ENCODE data around the gene POLE.

POLE gene

DNA sequence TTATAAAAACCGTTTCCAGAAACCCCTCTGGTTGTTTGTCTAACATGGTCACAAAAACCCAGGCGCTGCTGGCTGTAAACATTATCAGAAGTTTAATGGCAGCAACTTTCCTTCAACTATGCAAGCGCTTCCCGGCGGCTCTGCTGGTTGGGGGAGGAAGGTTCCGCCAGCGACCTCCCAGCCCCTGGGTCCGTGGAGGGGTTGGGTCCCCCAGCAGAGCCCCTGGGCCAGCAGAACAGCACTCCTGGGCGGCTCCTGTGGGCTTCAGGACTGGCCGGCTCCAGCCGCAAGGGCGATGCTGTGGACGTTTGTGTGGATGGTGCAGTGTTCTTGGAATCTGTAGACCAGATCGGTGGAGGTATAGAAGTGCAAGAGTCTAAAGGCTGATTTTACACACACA lies 102.7 kb downstream of the POLE start:
- peaks cover 13% of the 10 kb centered on the region; the same call in 1 of the 2 replicates for H3K36me3 ChIP-seq (ENCODE audit: insufficient read depth, low read length)
- no peaks in the 10 kb centered on the region for H3K9me2 ChIP-seq (replicated peaks; ENCODE audit: low read depth, low read length)
- no peak overlapping the region for H3K9ac ChIP-seq (ENCODE audit: low read depth, low read length, poor library complexity, severe bottlenecking)
- no peaks in the 10 kb centered on the region for H3F3A ChIP-seq (ENCODE audit: low read depth)
- no peaks in the 10 kb centered on the region for H3K4me1 ChIP-seq (ENCODE audit: insufficient read depth, low read length, poor library complexity, severe bottlenecking)
- no peaks in the 10 kb centered on the region for H3K27me3 ChIP-seq (ENCODE audit: insufficient read depth, low read length, poor library complexity, severe bottlenecking)
- H3K9me3 ChIP-seq (ENCODE audit: insufficient read depth, low read depth, low read length) = no peaks in the 10 kb centered on the region
- no peak overlapping the region for H2AFZ ChIP-seq (ENCODE audit: low read length)
- no peak overlapping the region for H3K4me2 ChIP-seq (ENCODE audit: low read depth, low read length, poor library complexity, severe bottlenecking)
- peaks cover 3% of the 10 kb centered on the region for H4K20me1 ChIP-seq (ENCODE audit: insufficient read depth, low read length, poor library complexity, severe bottlenecking)
- TF ChIP-seq, protein P1, sequence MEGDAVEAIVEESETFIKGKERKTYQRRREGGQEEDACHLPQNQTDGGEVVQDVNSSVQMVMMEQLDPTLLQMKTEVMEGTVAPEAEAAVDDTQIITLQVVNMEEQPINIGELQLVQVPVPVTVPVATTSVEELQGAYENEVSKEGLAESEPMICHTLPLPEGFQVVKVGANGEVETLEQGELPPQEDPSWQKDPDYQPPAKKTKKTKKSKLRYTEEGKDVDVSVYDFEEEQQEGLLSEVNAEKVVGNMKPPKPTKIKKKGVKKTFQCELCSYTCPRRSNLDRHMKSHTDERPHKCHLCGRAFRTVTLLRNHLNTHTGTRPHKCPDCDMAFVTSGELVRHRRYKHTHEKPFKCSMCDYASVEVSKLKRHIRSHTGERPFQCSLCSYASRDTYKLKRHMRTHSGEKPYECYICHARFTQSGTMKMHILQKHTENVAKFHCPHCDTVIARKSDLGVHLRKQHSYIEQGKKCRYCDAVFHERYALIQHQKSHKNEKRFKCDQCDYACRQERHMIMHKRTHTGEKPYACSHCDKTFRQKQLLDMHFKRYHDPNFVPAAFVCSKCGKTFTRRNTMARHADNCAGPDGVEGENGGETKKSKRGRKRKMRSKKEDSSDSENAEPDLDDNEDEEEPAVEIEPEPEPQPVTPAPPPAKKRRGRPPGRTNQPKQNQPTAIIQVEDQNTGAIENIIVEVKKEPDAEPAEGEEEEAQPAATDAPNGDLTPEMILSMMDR (conservative IDR thresholded peaks at IDR 0.05; ENCODE audit: low read length) = no peak
- no peak for TF ChIP-seq EZH2phosphoT487 (IDR thresholded peaks at IDR 0.05; ENCODE audit: borderline replicate concordance)
- no peak overlapping the region for H3K4me3 ChIP-seq (ENCODE audit: low read length, poor library complexity, severe bottlenecking)
- no peaks in the 10 kb centered on the region for H3K79me2 ChIP-seq (ENCODE audit: insufficient read depth, low read length)

- H3K9ac ChIP-seq (ENCODE audit: low read depth, low read length, poor library complexity, severe bottlenecking) = no peak overlapping the region
- no peaks in the 10 kb centered on the region for H3K9me2 ChIP-seq (replicated peaks; ENCODE audit: low read depth, low read length)
- no peaks in the 10 kb centered on the region for H3K9me3 ChIP-seq (ENCODE audit: insufficient read depth, low read depth, low read length)
- H3K36me3 ChIP-seq (ENCODE audit: insufficient read depth, low read length) = peaks cover 13% of the 10 kb centered on the region; the same call in 1 of the 2 replicates
- H3K4me1 ChIP-seq (ENCODE audit: insufficient read depth, low read length, poor library complexity, severe bottlenecking) = no peaks in the 10 kb centered on the region
- no peak overlapping the region for H3K4me3 ChIP-seq (ENCODE audit: low read length, poor library complexity, severe bottlenecking)
- no peaks in the 10 kb centered on the region for H3K79me2 ChIP-seq (ENCODE audit: insufficient read depth, low read length)
- H4K20me1 ChIP-seq (ENCODE audit: insufficient read depth, low read length, poor library complexity, severe bottlenecking) = peaks cover 3% of the 10 kb centered on the region
- TF ChIP-seq EZH2phosphoT487 (IDR thresholded peaks at IDR 0.05; ENCODE audit: borderline replicate concordance) = no peak
- TF ChIP-seq, protein P1 (conservative IDR thresholded peaks at IDR 0.05; ENCODE audit: low read length) = no peak
- H3F3A ChIP-seq (ENCODE audit: low read depth) = no peaks in the 10 kb centered on the region
- no peak overlapping the region for H2AFZ ChIP-seq (ENCODE audit: low read length)
- no peak overlapping the region for H3K4me2 ChIP-seq (ENCODE audit: low read depth, low read length, poor library complexity, severe bottlenecking)
- no peaks in the 10 kb centered on the region for H3K27me3 ChIP-seq (ENCODE audit: insufficient read depth, low read length, poor library complexity, severe bottlenecking)
Observed at GRCh38 chr12:132583736-132584135, 103.4 kb downstream of the POLE start.

DNA sequence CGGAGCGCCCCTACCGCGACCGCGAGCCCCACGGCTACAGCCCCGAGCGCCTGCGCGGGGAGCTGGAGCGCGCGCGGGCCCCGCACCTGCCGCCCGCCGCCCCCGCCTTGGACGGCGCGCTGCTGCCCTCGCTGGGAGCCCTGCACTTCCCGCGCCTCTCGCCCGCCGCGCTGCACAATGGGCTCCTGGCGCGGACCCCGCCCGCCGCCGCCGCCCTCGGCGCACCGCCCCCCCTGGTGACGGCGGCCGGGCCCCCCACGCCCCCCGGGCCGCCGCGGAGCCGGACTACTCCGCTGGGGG lies 103.8 kb downstream of the POLE start:
- no peaks in the 10 kb centered on the region for H3K4me1 ChIP-seq (ENCODE audit: insufficient read depth, low read length, poor library complexity, severe bottlenecking)
- H4K20me1 ChIP-seq (ENCODE audit: insufficient read depth, low read length, poor library complexity, severe bottlenecking) = peaks cover 3% of the 10 kb centered on the region
- TF ChIP-seq, protein P1 (conservative IDR thresholded peaks at IDR 0.05; ENCODE audit: low read length) = no peak
- H2AFZ ChIP-seq (ENCODE audit: low read length) = no peak overlapping the region
- H3K4me2 ChIP-seq (ENCODE audit: low read depth, low read length, poor library complexity, severe bottlenecking) = no peak overlapping the region
- H3K9ac ChIP-seq (ENCODE audit: low read depth, low read length, poor library complexity, severe bottlenecking) = no peak overlapping the region
- H3K36me3 ChIP-seq (ENCODE audit: insufficient read depth, low read length) = peaks cover 17% of the 10 kb centered on the region; the same call in 1 of the 2 replicates
- H3K4me3 ChIP-seq (ENCODE audit: low read length, poor library complexity, severe bottlenecking) = no peak overlapping the region
- no peaks in the 10 kb centered on the region for H3K9me2 ChIP-seq (replicated peaks; ENCODE audit: low read depth, low read length)
- no peaks in the 10 kb centered on the region for H3K79me2 ChIP-seq (ENCODE audit: insufficient read depth, low read length)
- no peaks in the 10 kb centered on the region for H3K9me3 ChIP-seq (ENCODE audit: insufficient read depth, low read depth, low read length)
- no peaks in the 10 kb centered on the region for H3K27me3 ChIP-seq (ENCODE audit: insufficient read depth, low read length, poor library complexity, severe bottlenecking)
- H3F3A ChIP-seq (ENCODE audit: low read depth) = no peaks in the 10 kb centered on the region
